GM18867 (cell line): Measurements from ENCODE around the gene ARHGAP4.
A peak's percentile ranks its signal among the peaks of the same experiment; 100 is the strongest.

Source experiments
- ATAC-seq: cut with Tn5 transposase; IDR thresholded peaks from one replicate; pipeline ENCODE4 v1.9.1; 2021; ENCODE audit warnings: mild to moderate bottlenecking, moderate library complexity; ENCODE audit not compliant: unreplicated experiment

Gene ARHGAP4

GRCh38 chrX:153908219-153908860 lies 17.7 kb downstream of the ARHGAP4 start:
- no peak for ATAC-seq

- ATAC-seq = no peak
Observed at GRCh38 chrX:153907456-153907855, 18.6 kb downstream of the ARHGAP4 start.

GRCh38 chrX:153906126-153906917 lies 19.7 kb downstream of the ARHGAP4 start:
- ATAC-seq = no peak

GRCh38 chrX:153905481-153906095 lies 20.5 kb downstream of the ARHGAP4 start:
- ATAC-seq = no peak

- no peak for ATAC-seq
Observed at GRCh38 chrX:153903991-153904957, 21.8 kb downstream of the ARHGAP4 start, which contains the start of gene AVPR2. Gene AVPR2, plus strand, starts transcription at chrX:153904673. Its CDS starts 473 bp downstream, at chrX:153905146.

- ATAC-seq = no peak
Observed at GRCh38 chrX:153903238-153903980, 22.7 kb downstream of the ARHGAP4 start.

GRCh38 chrX:153902385-153902784 lies 23.7 kb downstream of the ARHGAP4 start:
- no peak for ATAC-seq

GRCh38 chrX:153901753-153902140 lies 24.3 kb downstream of the ARHGAP4 start:
- no peak for ATAC-seq

GRCh38 chrX:153900831-153901752 lies 25.0 kb downstream of the ARHGAP4 start:
- peak; percentile 74 for ATAC-seq

GRCh38 chrX:153897899-153898298 lies 28.2 kb downstream of the ARHGAP4 start:
- ATAC-seq = no peak

GRCh38 chrX:153889123-153889522 lies 36.9 kb downstream of the ARHGAP4 start:
- ATAC-seq = no peak

GRCh38 chrX:153888344-153888743 lies 37.7 kb downstream of the ARHGAP4 start:
- ATAC-seq = no peak

- ATAC-seq = no peak
Observed at GRCh38 chrX:153887385-153887784, 38.7 kb downstream of the ARHGAP4 start.

GRCh38 chrX:153886915-153887314 lies 39.1 kb downstream of the ARHGAP4 start:
- no peak for ATAC-seq

GRCh38 chrX:153885968-153886903 lies 39.8 kb downstream of the ARHGAP4 start, which contains the start of gene L1CAM:
Gene L1CAM, minus strand, starts transcription at chrX:153886173. Its CDS starts 10,337 bp downstream, at chrX:153875836.
- ATAC-seq = no peak

- ATAC-seq = no peak
Observed at GRCh38 chrX:153885208-153885787, 40.8 kb downstream of the ARHGAP4 start.

- ATAC-seq = no peak
Observed at GRCh38 chrX:153884590-153884989, 41.5 kb downstream of the ARHGAP4 start.
